Superior temporal gyrus (tissue), 1 donor: ENCODE data around the gene RNF212B.
A peak's percentile ranks its signal among the peaks of the same experiment; 100 is the strongest.

ENCODE experiments used
- DNase-seq: peaks from one replicate; pipeline ENCODE4 v3.0.0-alpha.2; 2016; ENCODE audit errors: extremely low spot score

RNF212B gene

DNA sequence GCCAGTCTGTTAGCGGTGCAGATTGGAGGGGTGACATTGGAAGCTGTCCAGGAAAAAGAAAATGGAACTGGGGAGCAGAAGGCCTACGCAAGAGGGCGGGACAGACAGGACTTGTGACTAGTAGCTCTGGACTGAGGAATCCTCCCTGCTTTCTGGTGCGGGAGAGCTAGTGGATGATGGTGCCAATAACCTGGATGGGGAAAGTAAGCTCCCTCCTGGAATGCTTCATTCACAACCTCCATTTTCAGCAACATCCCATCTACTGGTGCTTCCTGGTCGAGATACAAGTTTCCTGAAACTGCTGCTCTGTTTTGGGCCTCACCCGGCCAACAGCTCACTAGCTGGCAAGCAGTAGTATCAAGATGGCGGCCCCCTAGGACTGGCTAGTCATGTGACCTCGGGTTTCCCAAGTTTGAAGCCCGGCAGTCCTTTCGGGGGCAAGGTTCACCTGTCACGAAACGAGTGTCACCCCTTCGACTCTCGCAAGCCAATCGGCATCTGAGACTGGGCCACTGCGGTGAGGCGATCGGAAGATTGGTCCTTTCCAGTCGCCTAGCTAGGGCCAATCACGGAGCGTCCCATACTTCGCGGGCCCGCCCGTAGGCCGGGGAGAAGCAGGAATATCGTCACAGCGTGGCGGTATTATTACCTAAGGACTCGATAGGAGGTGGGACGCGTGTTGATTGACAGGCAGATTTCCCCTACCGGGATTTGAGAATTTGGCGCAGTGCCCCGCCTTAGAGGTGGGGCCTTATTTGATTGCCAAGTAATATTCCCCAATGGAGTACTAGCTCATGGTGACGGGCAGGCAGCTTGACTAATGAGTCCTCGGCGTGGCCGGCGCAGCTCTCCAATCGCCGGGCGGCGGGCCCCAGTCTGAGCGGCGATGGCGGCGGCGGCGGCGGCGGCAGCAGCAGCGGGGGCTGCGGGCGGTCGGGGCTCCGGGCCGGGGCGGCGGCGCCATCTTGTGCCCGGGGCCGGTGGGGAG, 83.1 kb downstream of the RNF212B start, which contains the start of gene PABPN1:
PABPN1 (plus strand) TSS at position 874 of the 988 bp plus-strand sequence; CDS start at position 887, 13 bp downstream.
- peak; percentile 100 for DNase-seq

DNA sequence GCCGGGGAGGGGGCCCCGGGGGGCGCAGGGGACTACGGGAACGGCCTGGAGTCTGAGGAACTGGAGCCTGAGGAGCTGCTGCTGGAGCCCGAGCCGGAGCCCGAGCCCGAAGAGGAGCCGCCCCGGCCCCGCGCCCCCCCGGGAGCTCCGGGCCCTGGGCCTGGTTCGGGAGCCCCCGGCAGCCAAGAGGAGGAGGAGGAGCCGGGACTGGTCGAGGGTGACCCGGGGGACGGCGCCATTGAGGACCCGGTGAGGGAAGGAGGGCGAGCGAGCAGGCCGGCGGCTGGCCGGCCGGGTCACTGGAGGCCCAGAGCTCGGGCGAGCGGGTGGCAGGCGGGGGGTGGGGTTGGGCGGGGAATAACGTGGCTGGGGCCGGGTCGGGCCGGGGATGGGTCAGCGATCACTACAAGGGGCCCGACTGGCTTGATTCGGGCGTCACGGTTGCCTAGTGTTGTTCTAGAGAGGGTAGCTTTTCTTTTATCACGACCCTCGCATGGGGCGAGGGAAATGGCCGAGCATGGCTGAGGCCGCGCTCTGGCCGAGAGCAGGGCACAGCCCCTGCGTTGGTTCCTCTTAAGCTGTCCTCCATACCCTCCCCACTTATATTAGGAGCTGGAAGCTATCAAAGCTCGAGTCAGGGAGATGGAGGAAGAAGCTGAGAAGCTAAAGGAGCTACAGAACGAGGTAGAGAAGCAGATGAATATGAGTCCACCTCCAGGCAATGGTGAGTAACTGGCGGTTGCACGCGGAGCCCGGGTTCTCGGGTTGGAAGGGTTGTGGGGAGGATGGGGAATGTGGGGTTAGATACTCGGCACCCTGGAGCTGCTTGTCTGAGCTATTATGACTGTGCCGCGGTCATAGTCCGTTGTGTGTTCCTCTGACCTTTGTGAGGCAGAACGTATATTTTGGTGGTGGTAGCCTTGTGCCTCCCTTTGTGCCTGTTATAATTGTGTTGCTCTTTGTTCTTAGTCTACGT, 84.1 kb downstream of the RNF212B start:
- peak; percentile 56 for DNase-seq
